Limb (tissue), 2 donors: ENCODE data around the gene TXNDC2.
"Not testable (repeated sequence)": the region's sequence is repeated elsewhere in the genome, so short reads cannot be mapped to it uniquely, and the experiment has no call there.

Experiments
- DNase-seq, 2 donors: peaks; one replicate each; pipeline ENCODE4 v3.0.0-alpha.2; 2016; ENCODE audit errors: extremely low spot score in 2 of 2

Gene TXNDC2

GRCh38 chr18:9885170-9886004 lies at the start of gene TXNDC2:
TSS of gene TXNDC2 (plus strand) at chr18:9885973. CDS start at chr18:9886681, 708 bp downstream.
- no peak for DNase-seq

DNA sequence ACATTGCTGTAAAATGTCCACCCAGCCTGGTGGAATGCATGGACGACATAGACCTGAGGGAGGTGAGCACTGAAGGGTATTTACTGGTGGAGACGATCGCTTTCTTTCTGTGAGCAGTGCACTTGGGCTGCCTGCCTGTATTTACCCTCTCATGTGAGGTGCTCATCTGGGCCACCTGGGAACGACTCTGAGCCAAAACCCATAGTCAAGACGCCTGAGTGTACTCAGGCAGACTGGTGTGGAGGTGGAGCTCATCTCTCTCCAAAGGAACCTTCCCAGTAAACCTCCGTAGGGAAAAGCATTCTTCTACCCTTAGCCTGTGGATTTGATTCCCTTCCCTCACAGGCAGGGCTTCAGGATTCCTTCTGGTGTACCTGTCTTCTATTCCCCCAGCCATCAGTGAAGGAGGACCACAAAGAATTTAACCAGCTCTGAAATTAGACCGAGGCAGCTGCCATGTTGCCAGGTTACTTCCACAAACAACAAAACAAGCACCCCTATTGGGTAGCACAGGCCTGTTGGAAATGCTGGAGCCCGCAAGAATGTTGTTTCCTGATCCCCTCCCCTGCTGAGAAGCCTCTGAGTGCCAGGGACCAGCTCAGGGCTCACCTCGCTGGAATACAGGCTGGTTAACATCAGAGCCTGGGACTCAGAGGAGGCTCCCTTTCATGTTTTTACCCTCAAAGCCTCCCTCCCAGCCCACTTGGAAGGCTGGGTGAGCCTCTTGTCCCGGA lies 47.5 kb upstream of the TXNDC2 start:
- DNase-seq, result peak; percentile 62 to 71

DNA sequence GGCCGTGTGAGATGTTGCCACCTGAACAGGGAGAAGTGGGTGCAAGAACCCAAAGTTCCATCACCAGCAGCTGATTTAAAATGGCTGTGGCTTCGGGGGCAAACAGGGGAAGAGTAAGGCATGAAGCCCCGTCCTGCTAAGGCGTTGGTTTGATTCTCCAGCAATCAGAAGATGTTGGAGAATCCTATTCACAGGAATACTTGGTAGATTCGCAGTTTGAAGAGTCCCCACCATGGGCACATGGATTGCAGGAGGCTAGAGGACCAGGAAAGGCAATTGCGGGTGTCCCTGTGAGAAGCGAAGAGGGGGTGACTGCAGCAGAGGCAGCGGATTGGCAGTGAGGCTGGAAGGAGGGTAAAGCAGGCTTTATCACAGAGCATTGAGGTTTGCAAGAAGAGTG lies 46.6 kb upstream of the TXNDC2 start:
- no peak for DNase-seq

- no peak for DNase-seq
Observed at GRCh38 chr18:9839853-9840252, 45.9 kb upstream of the TXNDC2 start.

GRCh38 chr18:9841752-9842151 lies 44.0 kb upstream of the TXNDC2 start:
- DNase-seq, result no peak

GRCh38 chr18:9842448-9842847 lies 43.3 kb upstream of the TXNDC2 start:
- no peak for DNase-seq

- no peak for DNase-seq
Observed at GRCh38 chr18:9845256-9845655, 40.5 kb upstream of the TXNDC2 start.

DNA sequence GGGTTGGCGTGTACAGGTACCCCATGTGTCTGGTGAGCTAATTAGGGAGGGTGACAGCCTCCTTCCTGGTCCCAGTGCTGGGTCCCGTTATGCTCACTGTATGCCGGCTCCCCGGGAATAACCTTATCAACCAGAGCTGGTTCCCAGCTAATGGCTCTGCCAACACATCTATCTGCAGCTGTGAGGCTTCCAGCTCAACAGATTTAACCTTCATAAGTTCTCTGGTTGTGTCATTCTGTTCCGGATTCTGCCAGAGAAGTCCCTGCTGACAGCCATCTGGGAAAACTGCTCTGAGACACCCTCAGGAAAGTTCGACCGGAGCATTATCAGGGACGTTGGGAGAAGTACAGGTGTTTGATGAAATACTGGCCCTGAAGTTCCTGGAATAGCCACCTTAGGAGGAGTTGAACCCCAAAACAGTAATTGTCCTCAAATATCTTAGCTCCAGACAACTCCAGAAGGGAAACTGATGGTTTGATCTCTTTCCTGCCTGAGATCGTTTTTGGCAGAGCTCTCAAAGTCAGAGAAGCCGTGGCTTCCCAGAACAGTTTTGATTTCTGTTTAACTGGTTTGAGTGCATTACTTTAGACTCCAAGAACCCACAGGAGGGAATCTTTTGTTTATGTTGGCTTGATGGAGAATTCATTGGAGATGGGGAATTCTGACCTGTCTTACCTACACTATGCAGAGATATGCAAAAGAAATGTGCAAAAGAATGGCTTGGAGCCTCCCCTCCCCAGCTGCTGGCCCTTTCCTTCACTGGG lies 39.4 kb upstream of the TXNDC2 start:
- DNase-seq, result no peak

- no peak for DNase-seq
Observed at GRCh38 chr18:9848170-9848879, 37.4 kb upstream of the TXNDC2 start.

DNA sequence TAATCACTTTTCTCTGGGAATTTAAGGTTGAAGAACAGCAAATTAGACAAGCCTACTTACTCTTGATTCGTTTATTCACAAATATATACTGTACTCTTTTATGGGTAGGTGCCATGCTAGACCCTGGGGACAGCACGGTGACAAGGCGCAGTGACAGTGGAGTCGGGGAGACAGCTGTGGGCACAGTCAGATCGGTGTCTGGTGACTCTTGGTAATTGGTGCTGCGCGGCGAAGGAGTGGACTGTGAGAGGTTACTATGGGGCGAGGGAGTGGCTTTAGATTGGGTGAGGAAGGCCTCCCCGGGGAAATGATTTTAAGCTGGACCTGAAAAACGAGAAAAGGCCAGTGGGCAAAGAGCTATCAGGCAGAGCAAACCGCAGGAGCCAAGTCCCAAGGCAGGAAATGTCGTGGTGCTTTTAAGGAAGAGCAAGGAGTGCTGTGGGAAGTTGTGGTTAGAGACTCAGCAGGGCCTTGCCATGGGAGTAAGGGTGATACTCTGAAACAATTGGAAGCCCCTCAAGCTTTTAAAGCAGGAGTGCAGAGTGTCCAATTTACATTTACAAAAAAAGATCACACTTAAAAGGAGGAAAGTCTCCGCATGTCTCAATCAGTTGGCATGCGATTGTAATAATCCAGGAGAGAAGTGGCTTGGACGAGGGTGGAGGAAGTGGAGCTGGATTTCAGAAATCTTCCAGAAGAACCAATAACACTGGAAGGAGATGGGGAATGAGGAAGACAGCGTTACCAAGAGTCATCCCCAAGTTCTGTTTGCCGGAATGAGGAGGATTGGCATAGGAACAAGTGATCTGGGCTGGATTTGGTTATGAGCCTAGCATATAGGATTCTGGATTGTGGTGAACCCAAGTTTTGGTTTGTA lies 36.1 kb upstream of the TXNDC2 start:
- no peak for DNase-seq

DNA sequence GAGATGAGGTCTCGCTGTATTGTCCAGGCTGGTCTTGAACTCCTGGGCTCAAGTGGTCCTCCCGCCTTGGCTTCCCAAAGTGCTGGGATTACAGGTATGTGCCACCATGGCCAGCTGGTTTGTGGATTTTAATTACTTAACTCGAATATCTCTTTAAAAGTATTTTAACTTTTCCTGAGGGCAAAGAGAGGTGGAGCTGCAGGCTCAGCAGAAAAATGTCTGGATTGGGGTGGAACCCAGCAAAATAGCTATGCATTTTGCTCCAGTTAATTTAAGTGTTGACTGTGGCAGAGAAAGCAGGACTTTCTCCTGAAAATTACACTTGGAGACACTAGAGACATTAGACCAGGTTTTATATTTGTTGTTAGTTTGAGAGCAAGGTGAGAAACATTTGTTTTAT lies 35.5 kb upstream of the TXNDC2 start:
- DNase-seq, result no peak

DNA sequence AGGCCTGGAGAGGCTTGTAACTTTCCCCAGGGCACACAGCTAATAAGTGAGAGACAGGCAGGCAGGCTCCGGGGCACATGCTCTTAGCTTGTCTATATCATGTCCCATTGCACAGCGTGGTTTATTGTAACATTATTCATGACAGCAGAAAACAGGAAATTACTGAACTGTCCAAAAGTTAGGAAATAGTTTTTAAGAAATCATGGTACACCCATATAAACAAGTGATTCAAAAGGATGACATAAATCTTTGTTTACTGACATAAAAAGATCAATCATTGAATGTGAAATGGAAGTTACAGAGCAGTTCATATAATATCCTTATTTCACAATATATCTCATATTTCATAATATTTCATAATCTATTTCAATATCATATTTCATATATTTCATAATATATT lies 34.3 kb upstream of the TXNDC2 start:
- DNase-seq, result no peak

GRCh38 chr18:9852266-9853081 lies 33.3 kb upstream of the TXNDC2 start:
- DNase-seq, result no peak

- DNase-seq, result no peak
Observed at GRCh38 chr18:9854801-9855676, 30.7 kb upstream of the TXNDC2 start.

DNA sequence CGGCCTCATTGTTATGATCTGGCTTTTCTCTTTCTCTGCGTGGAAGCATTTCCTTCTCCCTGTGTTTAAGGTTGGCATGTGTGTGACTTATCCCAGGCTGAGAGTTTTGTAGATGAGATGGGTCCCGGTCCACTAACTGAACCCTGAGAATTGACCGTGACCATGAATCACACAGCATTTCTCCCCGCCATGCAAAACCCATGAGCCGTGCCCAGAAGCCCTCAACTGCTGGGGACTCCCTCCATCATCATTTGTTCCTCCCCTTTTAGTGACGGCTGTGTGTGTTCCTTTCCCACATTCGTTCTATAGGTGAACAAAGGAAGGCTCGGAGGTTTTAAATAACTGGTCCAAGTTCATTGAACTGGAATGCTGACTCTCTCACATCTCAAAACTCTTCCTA lies 30.1 kb upstream of the TXNDC2 start:
- no peak for DNase-seq

- DNase-seq, result no peak
Observed at GRCh38 chr18:9856092-9856491, 29.7 kb upstream of the TXNDC2 start.

GRCh38 chr18:9857479-9857998 lies 28.2 kb upstream of the TXNDC2 start:
- not testable (repeated sequence) for DNase-seq

GRCh38 chr18:9858642-9859041 lies 27.1 kb upstream of the TXNDC2 start:
- DNase-seq, result no peak
